DOHH2 (cell line): ENCODE data around the gene CYP26B1.

Experiments
- CTCF ChIP-seq: fragments of 200-600 bp; sonication (generic); IDR thresholded peaks from one replicate; pipeline ENCODE4 v1.5.1; 2014; ENCODE audit warnings: antibody characterized with exemption, mild to moderate bottlenecking, low read depth, low read length; ENCODE audit not compliant: poor library complexity, severe bottlenecking
- EZH2phosphoT487 ChIP-seq: fragments of 200-600 bp; sonication (generic); IDR thresholded peaks from 2 replicates; pipeline ENCODE4 v1.6.1; 2017; ENCODE audit warnings: borderline replicate concordance, mild to moderate bottlenecking, antibody characterized with exemption, low read length, moderate library complexity, mixed read lengths

GRCh38 chr2:72166279-72166678, 18.6 kb upstream of the CYP26B1 start:
- no peak for TF ChIP-seq CTCF
- TF ChIP-seq EZH2phosphoT487, result no peak
